Bronchus fibroblast of lung (primary cell): ENCODE measurements around the gene EEIG2. TPM values are rescaled to one million over a fixed set of nuclear protein-coding genes. Genes with fewer than 3 reads are reported as not detected.

Source experiments
- total RNA-seq: library from RNA; depleted of rRNA; stranded (reverse); fragments of >200 nt; gene quantifications from 2 replicates; pipeline ENCODE4 v1.2.3, GENCODE V29; 2015

Gene EEIG2
- 6.2 and 7.1 TPM in 2 replicates for total RNA-seq

DNA sequence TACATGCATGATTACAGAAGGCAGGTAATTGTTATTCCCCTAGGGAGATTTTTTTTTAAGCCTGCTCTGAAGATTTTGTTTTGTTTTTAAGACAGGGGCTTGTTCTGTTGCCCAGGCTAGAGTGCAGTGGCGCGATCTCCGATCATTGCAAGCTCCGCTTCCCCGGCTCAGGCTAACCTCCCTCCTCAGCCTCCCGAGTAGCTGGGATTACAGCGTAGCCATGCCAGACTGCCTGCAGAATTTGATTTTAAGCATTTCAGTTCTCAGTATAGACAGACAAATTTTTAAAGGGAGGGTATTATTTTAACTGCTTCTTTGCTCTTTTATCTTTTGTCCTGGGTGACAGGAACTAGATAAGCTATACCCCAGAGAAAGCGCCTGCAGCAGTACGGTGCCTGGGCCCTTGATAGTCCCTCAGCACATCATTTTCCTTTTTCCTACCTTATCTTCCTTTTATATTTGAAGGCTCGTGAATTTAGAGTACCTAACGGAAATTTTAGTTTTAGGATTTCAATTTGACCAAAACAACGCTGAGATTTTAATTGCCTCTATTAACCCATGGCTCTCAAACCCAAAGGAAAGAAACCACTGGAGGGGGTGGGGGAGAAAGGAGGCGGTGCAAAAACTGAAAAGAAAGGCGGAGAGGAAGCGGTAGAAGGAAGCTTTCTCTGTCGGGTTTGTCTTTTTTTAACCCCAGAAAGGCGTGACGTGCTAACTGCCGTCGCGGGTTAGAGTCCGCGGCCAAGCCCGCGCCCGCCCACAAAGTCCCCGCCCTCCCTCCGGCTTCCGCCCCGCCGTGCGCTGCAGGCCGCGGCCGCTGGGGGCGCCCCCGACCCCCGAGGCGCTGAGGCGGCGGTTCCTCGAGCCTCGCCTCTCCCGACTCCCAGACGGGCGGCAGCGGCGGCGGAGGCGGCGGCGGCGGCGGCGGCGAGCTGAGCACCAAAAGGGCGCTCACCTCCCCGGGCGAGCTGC, at the start of gene EEIG2:
EEIG2 (plus strand) TSS at position 886 of the 972 bp plus-strand sequence. CDS start 329 bp downstream, outside the sequence.

Other genes with a start within 250 kb of the EEIG2 start
- not detected in 2 replicates for gene NBPF6, start 109.8 kb upstream of the EEIG2 start, total RNA-seq
- gene HENMT1, start 101.0 kb downstream of the EEIG2 start, total RNA-seq = 2.7 and 3.4 TPM in 2 replicates
- 8.9 and 9.9 TPM in 2 replicates for gene PRPF38B, start 132.2 kb downstream of the EEIG2 start, total RNA-seq
- gene FNDC7, start 152.8 kb downstream of the EEIG2 start, total RNA-seq = not detected in 2 replicates
- gene STXBP3, start 186.6 kb downstream of the EEIG2 start, total RNA-seq = 31.3 and 38.5 TPM in 2 replicates